Duodenal mucosa (tissue), 2 donors: ENCODE measurements around the gene SLC35F1.

Experiments
- H3K27ac ChIP-seq: one replicate; pipeline ENCODE4 v1.7.0; 2013; ENCODE audit warnings: low read depth, low read length
- H3K27me3 ChIP-seq, 2 donors: one replicate each; pipeline ENCODE4 v1.7.0; 2013; ENCODE audit warnings: low read length in 2 of 2, control low read depth in 1 of 2; ENCODE audit not compliant: insufficient read depth in 2 of 2, control insufficient read depth in 1 of 2
- H3K36me3 ChIP-seq, 2 donors: one replicate each; pipeline ENCODE4 v1.7.0; 2013; ENCODE audit warnings: low read length in 2 of 2, control low read depth in 1 of 2; ENCODE audit not compliant: insufficient read depth in 2 of 2, control insufficient read depth in 1 of 2
- H3K4me1 ChIP-seq, 2 donors: one replicate each; pipeline ENCODE4 v1.7.0; 2013; ENCODE audit warnings: low read length in 2 of 2, control low read depth in 1 of 2; ENCODE audit not compliant: insufficient read depth in 2 of 2, control insufficient read depth in 1 of 2
- H3K4me3 ChIP-seq, 2 donors: one replicate each; pipeline ENCODE4 v1.7.0; 2013; ENCODE audit warnings: low read length in 2 of 2, low read depth in 1 of 2
- H3K9ac ChIP-seq, 2 donors: one replicate each; pipeline ENCODE4 v1.7.0; 2013; ENCODE audit warnings: low read length in 2 of 2, low read depth in 1 of 2
- H3K9me3 ChIP-seq, 2 donors: one replicate each; pipeline ENCODE4 v1.7.0; 2013; ENCODE audit warnings: low read length in 2 of 2, control low read depth in 1 of 2; ENCODE audit not compliant: control insufficient read depth in 1 of 2

SLC35F1 gene

GRCh38 chr6:118165500-118165899 is 258.4 kb downstream of the SLC35F1 start:
- no peaks in the 10 kb centered on the region for H3K4me1 ChIP-seq
- H3K9ac ChIP-seq, result no peak overlapping the region
- no peaks in the 10 kb centered on the region for H3K36me3 ChIP-seq
- no peaks in the 10 kb centered on the region for H3K27me3 ChIP-seq
- no peak overlapping the region for H3K27ac ChIP-seq
- H3K4me3 ChIP-seq, result no peak overlapping the region
- no peaks in the 10 kb centered on the region for H3K9me3 ChIP-seq

- H3K27me3 ChIP-seq, result no peaks in the 10 kb centered on the region
- no peaks in the 10 kb centered on the region for H3K9me3 ChIP-seq
- H3K9ac ChIP-seq, result no peak overlapping the region
- H3K36me3 ChIP-seq, result no peaks in the 10 kb centered on the region
- no peaks in the 10 kb centered on the region for H3K4me1 ChIP-seq
- H3K27ac ChIP-seq, result no peak overlapping the region
- H3K4me3 ChIP-seq, result no peak overlapping the region
Observed at GRCh38 chr6:118168421-118168820, 261.4 kb downstream of the SLC35F1 start.

GRCh38 chr6:118171852-118172251 is 264.8 kb downstream of the SLC35F1 start:
- H3K27ac ChIP-seq, result no peak overlapping the region
- no peaks in the 10 kb centered on the region for H3K27me3 ChIP-seq
- no peaks in the 10 kb centered on the region for H3K36me3 ChIP-seq
- H3K9me3 ChIP-seq, result peaks cover 4 to 5% of the 10 kb centered on the region in 2 donors
- H3K9ac ChIP-seq, result no peak overlapping the region
- H3K4me3 ChIP-seq, result no peak overlapping the region
- H3K4me1 ChIP-seq, result no peaks in the 10 kb centered on the region

- H3K9ac ChIP-seq, result no peak overlapping the region
- peaks cover 4 to 5% of the 10 kb centered on the region in 2 donors for H3K9me3 ChIP-seq
- H3K4me1 ChIP-seq, result no peaks in the 10 kb centered on the region
- no peaks in the 10 kb centered on the region for H3K36me3 ChIP-seq
- no peak overlapping the region for H3K4me3 ChIP-seq
- no peak overlapping the region for H3K27ac ChIP-seq
- H3K27me3 ChIP-seq, result no peaks in the 10 kb centered on the region
Observed at GRCh38 chr6:118174071-118174470, 267.0 kb downstream of the SLC35F1 start.

- Histone ChIP-seq H3K4me3 (no peak overlapping the region), H3K36me3 (no peaks in the 10 kb centered on the region), H3K9me3 (peaks cover 4 to 5% of the 10 kb centered on the region in 2 donors), H3K9ac (no peak overlapping the region), H3K4me1 (no peaks in the 10 kb centered on the region), H3K27me3 (no peaks in the 10 kb centered on the region), H3K27ac (no peak overlapping the region)
Observed at GRCh38 chr6:118177720-118178119, 270.7 kb downstream of the SLC35F1 start.

GRCh38 chr6:118179048-118179447 is 272.0 kb downstream of the SLC35F1 start:
- Histone ChIP-seq H3K9me3 (peaks cover 3 to 4% of the 10 kb centered on the region in 2 donors), H3K27ac (no peak overlapping the region), H3K4me1 (no peaks in the 10 kb centered on the region)

GRCh38 chr6:118186672-118187567 is 279.9 kb downstream of the SLC35F1 start:
- H3K27me3 ChIP-seq, result no peaks in the 10 kb centered on the region
- H3K4me1 ChIP-seq, result no peaks in the 10 kb centered on the region
- H3K4me3 ChIP-seq, result no peak overlapping the region
- H3K27ac ChIP-seq, result no peak overlapping the region
- no peak overlapping the region for H3K9ac ChIP-seq
- H3K9me3 ChIP-seq, result no peaks in the 10 kb centered on the region
- H3K36me3 ChIP-seq, result no peaks in the 10 kb centered on the region

More at GRCh38 chr6:118179048-118179447, 272.0 kb downstream of the SLC35F1 start:
- no peaks in the 10 kb centered on the region for H3K27me3 ChIP-seq
- H3K9ac ChIP-seq, result no peak overlapping the region
- no peaks in the 10 kb centered on the region for H3K36me3 ChIP-seq
- no peak overlapping the region for H3K4me3 ChIP-seq

GRCh38 chr6:118187568-118188164 is 280.6 kb downstream of the SLC35F1 start:
- Histone ChIP-seq H3K36me3 (no peaks in the 10 kb centered on the region), H3K9me3 (no peaks in the 10 kb centered on the region), H3K9ac (no peak overlapping the region), H3K27me3 (no peaks in the 10 kb centered on the region), H3K4me1 (no peaks in the 10 kb centered on the region), H3K27ac (no peak overlapping the region), H3K4me3 (no peak overlapping the region)

GRCh38 chr6:118188561-118188960 is 281.5 kb downstream of the SLC35F1 start:
- Histone ChIP-seq H3K36me3 (no peaks in the 10 kb centered on the region), H3K9ac (no peak overlapping the region), H3K4me1 (no peaks in the 10 kb centered on the region), H3K27ac (no peak overlapping the region), H3K27me3 (no peaks in the 10 kb centered on the region), H3K9me3 (no peaks in the 10 kb centered on the region), H3K4me3 (no peak overlapping the region)

GRCh38 chr6:118197539-118197938 is 290.5 kb downstream of the SLC35F1 start:
- no peaks in the 10 kb centered on the region for H3K4me1 ChIP-seq
- no peaks in the 10 kb centered on the region for H3K9me3 ChIP-seq
- no peak overlapping the region for H3K4me3 ChIP-seq
- no peaks in the 10 kb centered on the region for H3K36me3 ChIP-seq
- no peaks in the 10 kb centered on the region for H3K27me3 ChIP-seq
- H3K27ac ChIP-seq, result no peak overlapping the region
- no peak overlapping the region for H3K9ac ChIP-seq
